ENCODE results near the gene SDCBP2.

The SDCBP2 gene

DNA sequence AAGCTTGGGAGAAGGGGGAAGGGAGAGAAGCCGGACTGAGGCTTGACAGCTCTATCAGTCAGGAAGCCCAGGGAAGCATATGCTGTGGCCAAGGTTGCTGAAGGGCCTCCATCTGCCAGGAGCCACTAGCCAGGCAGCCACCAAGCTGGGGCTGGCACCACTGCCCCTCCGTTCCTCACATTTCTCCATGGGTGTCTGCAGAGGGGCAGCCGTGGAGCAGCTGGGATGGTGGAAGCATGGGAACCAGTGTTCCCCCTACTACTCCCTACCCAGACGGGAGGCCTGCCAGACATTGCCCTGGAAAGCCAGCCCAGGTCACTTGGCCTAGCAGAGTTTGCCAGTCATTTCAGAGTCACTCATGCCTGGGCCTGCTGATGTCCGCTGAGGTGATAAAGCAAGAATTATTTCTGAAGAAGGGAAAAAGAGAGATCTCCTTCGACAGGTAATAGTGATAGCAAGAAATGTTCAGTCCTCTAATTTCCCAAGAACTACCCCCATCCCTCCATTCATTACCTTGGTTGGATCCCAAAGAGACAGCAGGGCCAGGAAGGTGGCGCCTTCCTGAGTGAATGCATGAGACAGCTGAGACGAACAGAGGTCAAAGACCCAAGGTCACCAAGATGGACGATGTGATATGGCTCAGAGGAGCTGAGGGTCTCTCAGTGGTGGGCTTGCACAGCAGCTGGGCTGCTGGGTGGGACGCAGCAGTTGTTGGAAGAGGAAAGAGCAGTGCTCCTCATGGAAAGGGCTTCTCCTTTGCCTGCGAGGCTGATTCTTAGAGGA lies 41.0 kb downstream of the SDCBP2 start:
- Histone ChIP-seq H3K9me3 (replicated peaks in 1 of 2; ENCODE audit: control insufficient read depth in 2 of 2, insufficient read depth in 1 of 2, low read depth in 1 of 2, low read length in 2 of 2) (no peaks in the 10 kb centered on the region), H3K4me1 (ENCODE audit: control insufficient read depth in 2 of 2, insufficient read depth in 1 of 2, low read depth in 1 of 2, low read length in 2 of 2) (peaks cover 0 to 22% of the 10 kb centered on the region in 2 donors), H4K8ac (ENCODE audit: low read depth, low read length) (no peak overlapping the region), H2BK120ac (ENCODE audit: low read depth, low read length) (no peak overlapping the region), H2BK5ac (ENCODE audit: low read length) (no peak overlapping the region), H3K4me3 (ENCODE audit: low read length in 2 of 2) (peak overlapping the region in 1 of 2 donors; percentile 48), H3K18ac (ENCODE audit: low read length) (peak overlapping the region; percentile 6), H3K9ac (ENCODE audit: low read depth, low read length, poor library complexity) (no peak overlapping the region), H3K27ac (replicated peaks; ENCODE audit: low read length) (no peak overlapping the region), H3K4ac (ENCODE audit: low read length) (no peak overlapping the region), H3K14ac (ENCODE audit: low read length) (no peak overlapping the region), H2BK15ac (ENCODE audit: low read length) (peak overlapping the region; percentile 6), H4K91ac (ENCODE audit: low read depth, low read length, poor library complexity) (no peak overlapping the region), H3K23ac (ENCODE audit: low read depth, low read length, poor library complexity) (no peak overlapping the region), H3K79me1 (ENCODE audit: low read depth, low read length) (no peaks in the 10 kb centered on the region), H2AFZ (ENCODE audit: low read length) (no peak overlapping the region), H2BK12ac (ENCODE audit: low read length) (no peak overlapping the region), H3K36me3 (replicated peaks in 1 of 2; ENCODE audit: control insufficient read depth in 2 of 2, insufficient read depth in 2 of 2, low read length in 2 of 2) (no peaks in the 10 kb centered on the region), H2AK5ac (ENCODE audit: low read depth, low read length) (peak overlapping the region; percentile 34), H3K27me3 (ENCODE audit: control insufficient read depth in 3 of 3, insufficient read depth in 3 of 3, low read depth in 1 of 3, low read length in 3 of 3) (peaks cover 0 to 56% (median 0%) of the 10 kb centered on the region in 3 experiments), H3K4me2 (ENCODE audit: insufficient read depth, low read length, poor library complexity, severe bottlenecking) (no peak overlapping the region)
- no peak for DNase-seq (ENCODE audit: low spot score)
- no CpG with 5 or more reads among the region's 11 CpGs for WGBS, 2 donors (ENCODE audit: extremely low coverage in 2 of 2, insufficient read length in 2 of 2, insufficient replicate concordance in 1 of 2)

DNA sequence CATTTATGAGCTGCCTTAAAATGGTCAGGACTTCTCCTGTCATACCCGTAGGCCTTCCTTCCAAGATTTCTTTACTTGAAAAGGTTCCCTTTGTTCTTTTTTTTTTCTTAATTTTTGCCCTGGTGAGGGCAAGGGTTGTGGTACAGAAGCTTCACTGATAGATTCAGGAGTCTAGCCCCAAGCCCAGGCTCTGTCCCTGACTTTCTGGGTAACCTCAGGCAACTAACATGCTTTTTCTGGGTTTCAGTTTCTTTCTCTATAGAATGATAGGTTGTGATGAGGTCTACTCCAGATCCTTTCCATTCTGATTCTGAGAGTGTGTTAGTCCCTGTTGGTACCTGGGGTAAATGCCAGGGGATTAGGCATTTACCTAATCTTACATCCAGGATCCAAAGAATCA lies 41.6 kb downstream of the SDCBP2 start:
- no peak overlapping the region for H3K14ac ChIP-seq (ENCODE audit: low read length)
- no peaks in the 10 kb centered on the region for H3K36me3 ChIP-seq (replicated peaks in 1 of 2; ENCODE audit: control insufficient read depth in 2 of 2, insufficient read depth in 2 of 2, low read length in 2 of 2)
- no peak overlapping the region for H3K4me2 ChIP-seq (ENCODE audit: insufficient read depth, low read length, poor library complexity, severe bottlenecking)
- H3K18ac ChIP-seq (ENCODE audit: low read length) = no peak overlapping the region
- peaks cover 0 to 58% (median 0%) of the 10 kb centered on the region in 3 experiments for H3K27me3 ChIP-seq (ENCODE audit: control insufficient read depth in 3 of 3, insufficient read depth in 3 of 3, low read depth in 1 of 3, low read length in 3 of 3)
- H3K79me1 ChIP-seq (ENCODE audit: low read depth, low read length) = no peaks in the 10 kb centered on the region
- no peak overlapping the region for H2BK5ac ChIP-seq (ENCODE audit: low read length)
- H4K8ac ChIP-seq (ENCODE audit: low read depth, low read length) = no peak overlapping the region
- H2AK5ac ChIP-seq (ENCODE audit: low read depth, low read length) = no peak overlapping the region
- no peak overlapping the region for H2AFZ ChIP-seq (ENCODE audit: low read length)
- no CpG with 5 or more reads among the region's 1 CpG for WGBS, 2 donors (ENCODE audit: extremely low coverage in 2 of 2, insufficient read length in 2 of 2, insufficient replicate concordance in 1 of 2)
- no peak overlapping the region for H3K4ac ChIP-seq (ENCODE audit: low read length)
- H3K4me3 ChIP-seq (ENCODE audit: low read length in 2 of 2) = no peak overlapping the region
- H3K9ac ChIP-seq (ENCODE audit: low read depth, low read length, poor library complexity) = no peak overlapping the region
- H2BK15ac ChIP-seq (ENCODE audit: low read length) = no peak overlapping the region
- no peak overlapping the region for H3K23ac ChIP-seq (ENCODE audit: low read depth, low read length, poor library complexity)
- no peaks in the 10 kb centered on the region for H3K9me3 ChIP-seq (replicated peaks in 1 of 2; ENCODE audit: control insufficient read depth in 2 of 2, insufficient read depth in 1 of 2, low read depth in 1 of 2, low read length in 2 of 2)
- H3K27ac ChIP-seq (replicated peaks; ENCODE audit: low read length) = no peak overlapping the region
- no peak overlapping the region for H2BK120ac ChIP-seq (ENCODE audit: low read depth, low read length)
- no peak for DNase-seq (ENCODE audit: low spot score)
- peaks cover 0 to 25% of the 10 kb centered on the region in 2 donors for H3K4me1 ChIP-seq (ENCODE audit: control insufficient read depth in 2 of 2, insufficient read depth in 1 of 2, low read depth in 1 of 2, low read length in 2 of 2)
- no peak overlapping the region for H4K91ac ChIP-seq (ENCODE audit: low read depth, low read length, poor library complexity)
- no peak overlapping the region for H2BK12ac ChIP-seq (ENCODE audit: low read length)

- no CpG with 5 or more reads among the region's 9 CpGs for WGBS, 2 donors (ENCODE audit: extremely low coverage in 2 of 2, insufficient read length in 2 of 2, insufficient replicate concordance in 1 of 2)
Observed at GRCh38 chr20:1286267-1287024, 42.5 kb downstream of the SDCBP2 start.

More at GRCh38 chr20:1286267-1287024, 42.5 kb downstream of the SDCBP2 start:
- Histone ChIP-seq H3K4ac (ENCODE audit: low read length) (no peak overlapping the region), H3K23ac (ENCODE audit: low read depth, low read length, poor library complexity) (no peak overlapping the region), H3K79me1 (ENCODE audit: low read depth, low read length) (no peaks in the 10 kb centered on the region), H2AK5ac (ENCODE audit: low read depth, low read length) (peak overlapping the region; percentile 1), H4K8ac (ENCODE audit: low read depth, low read length) (no peak overlapping the region), H3K14ac (ENCODE audit: low read length) (no peak overlapping the region), H3K9ac (ENCODE audit: low read depth, low read length, poor library complexity) (no peak overlapping the region), H3K4me1 (ENCODE audit: control insufficient read depth in 2 of 2, insufficient read depth in 1 of 2, low read depth in 1 of 2, low read length in 2 of 2) (peaks cover 0 to 25% of the 10 kb centered on the region in 2 donors), H2BK120ac (ENCODE audit: low read depth, low read length) (no peak overlapping the region), H2BK12ac (ENCODE audit: low read length) (no peak overlapping the region), H3K36me3 (replicated peaks in 1 of 2; ENCODE audit: control insufficient read depth in 2 of 2, insufficient read depth in 2 of 2, low read length in 2 of 2) (no peaks in the 10 kb centered on the region), H2BK15ac (ENCODE audit: low read length) (peak overlapping the region; percentile 16), H2AFZ (ENCODE audit: low read length) (no peak overlapping the region), H3K27me3 (ENCODE audit: control insufficient read depth in 3 of 3, insufficient read depth in 3 of 3, low read depth in 1 of 3, low read length in 3 of 3) (peaks cover 0 to 60% (median 0%) of the 10 kb centered on the region in 3 experiments), H3K4me3 (ENCODE audit: low read length in 2 of 2) (no peak overlapping the region), H4K91ac (ENCODE audit: low read depth, low read length, poor library complexity) (peak overlapping the region; percentile 34), H2BK5ac (ENCODE audit: low read length) (no peak overlapping the region), H3K9me3 (replicated peaks in 1 of 2; ENCODE audit: control insufficient read depth in 2 of 2, insufficient read depth in 1 of 2, low read depth in 1 of 2, low read length in 2 of 2) (no peaks in the 10 kb centered on the region), H3K18ac (ENCODE audit: low read length) (peak overlapping the region; percentile 44), H3K27ac (replicated peaks; ENCODE audit: low read length) (no peak overlapping the region), H3K4me2 (ENCODE audit: insufficient read depth, low read length, poor library complexity, severe bottlenecking) (no peak overlapping the region)
- DNase-seq (ENCODE audit: low spot score) = no peak

Data from neuronal stem cell (in vitro differentiated cells).